SK-N-SH (cell line): ENCODE measurements around the gene ANKRD52. TPM values are rescaled to one million over a fixed set of nuclear protein-coding genes. Genes with fewer than 3 reads are reported as not detected.
A peak's percentile ranks its signal among the peaks of the same experiment; 100 is the strongest.

Source experiments
- CTCF ChIA-PET: fragments of 300-600, 350-600 bp; formaldehyde crosslinking; extraction: SDS; loops from one replicate; lab custom pipeline; 2021; lab: Yijun Ruan, JAX
- POLR2A ChIA-PET: fragments of 350-600 bp; sonication (Branson Sonifier 250); formaldehyde crosslinking; extraction: SDS; loops from one replicate; lab custom pipeline; 2020; ENCODE audit warnings: antibody characterized with exemption, inconsistent platforms; lab: Yijun Ruan, JAX
- DNase-seq: peaks from one replicate; pipeline ENCODE4 v3.0.0; 2012
- H2AFZ ChIP-seq: fragments of 200-600 bp; sonication (generic); 2 replicates; pipeline ENCODE4 v1.8.1; 2016; ENCODE audit warnings: antibody characterized with exemption, mild to moderate bottlenecking, low read depth
- H3F3A ChIP-seq: fragments of 200-600 bp; sonication (generic); replicated peaks from 2 replicates; pipeline ENCODE3; 2016; ENCODE audit warnings: antibody characterized with exemption, mild to moderate bottlenecking; ENCODE audit not compliant: insufficient read depth
- H3K27ac ChIP-seq, 2 experiments: fragments of 200-500 bp in 1 of 2; fragments of 200-600 bp in 1 of 2; sonication (Bioruptor generic) in 1 of 2; sonication (generic), shearing (Covaris generic) in 1 of 2; 2 replicates each; pipeline versions ENCODE4 v1.5.1 to v1.6.1; 2014 to 2016; ENCODE audit warnings: low read depth in 2 of 2, inconsistent platforms in 1 of 2, low read length in 1 of 2, mild to moderate bottlenecking in 1 of 2, mixed read lengths in 1 of 2
- H3K27me3 ChIP-seq: fragments of 200-600 bp; sonication (generic), shearing (Covaris generic); 2 replicates; pipeline ENCODE4 v1.6.1; 2016; ENCODE audit warnings: mixed run types; ENCODE audit not compliant: insufficient read depth
- H3K36me3 ChIP-seq, 2 experiments: fragments of 200-500 bp in 1 of 2; fragments of 200-600 bp in 1 of 2; sonication (Bioruptor generic) in 1 of 2; sonication (generic) in 1 of 2; replicated peaks in 1 of 2; 2 replicates each; pipeline versions ENCODE3 to v1.5.1; 2014 to 2016; ENCODE audit warnings: low read length in 1 of 2, mild to moderate bottlenecking in 1 of 2; ENCODE audit not compliant: insufficient read depth in 2 of 2, control insufficient read depth in 1 of 2
- H3K4me1 ChIP-seq, 2 experiments: fragments of 200-500 bp in 1 of 2; fragments of 200-600 bp in 1 of 2; sonication (Bioruptor generic) in 1 of 2; sonication (generic), shearing (Covaris generic) in 1 of 2; 2 replicates each; pipeline versions ENCODE4 v1.5.1 to v1.6.1; 2014 to 2016; ENCODE audit warnings: low read depth in 1 of 2, low read length in 1 of 2, mixed run types in 1 of 2; ENCODE audit not compliant: insufficient read depth in 2 of 2, control insufficient read depth in 1 of 2
- H3K4me2 ChIP-seq: fragments of 200-600 bp; sonication (generic), shearing (Covaris generic); 2 replicates; pipeline ENCODE4 v1.6.1; 2017; ENCODE audit warnings: mixed run types
- H3K4me3 ChIP-seq, 2 experiments: fragments of 200-500 bp in 1 of 2; fragments of 200-600 bp in 1 of 2; sonication (Bioruptor generic) in 1 of 2; sonication (generic), shearing (Covaris generic) in 1 of 2; 2 replicates each; pipeline versions ENCODE4 v1.5.1 to v1.8.1; 2014 to 2016; ENCODE audit warnings: low read depth in 2 of 2, inconsistent platforms in 1 of 2, low read length in 1 of 2, mild to moderate bottlenecking in 1 of 2, mixed read lengths in 1 of 2, moderate library complexity in 1 of 2
- H3K79me2 ChIP-seq: fragments of 200-600 bp; sonication (generic); 2 replicates; pipeline ENCODE4 v1.8.1; 2017; ENCODE audit warnings: mild to moderate bottlenecking; ENCODE audit not compliant: insufficient read depth
- H3K9ac ChIP-seq: fragments of 200-600 bp; sonication (generic); 2 replicates; pipeline ENCODE4 v1.6.1; 2017; ENCODE audit warnings: mixed run types
- H3K9me2 ChIP-seq: fragments of 200-600 bp; sonication (generic); 2 replicates; pipeline ENCODE4 v1.6.1; 2017; ENCODE audit warnings: mixed run types
- H3K9me3 ChIP-seq: fragments of 200-600 bp; sonication (generic); 2 replicates; pipeline ENCODE4 v1.6.1; 2017; ENCODE audit warnings: mixed run types, mild to moderate bottlenecking, moderate library complexity
- H4K20me1 ChIP-seq: fragments of 200-600 bp; sonication (generic); 2 replicates; pipeline ENCODE4 v1.6.1; 2017; ENCODE audit warnings: mild to moderate bottlenecking, mixed run types; ENCODE audit not compliant: insufficient read depth
- ELF1 ChIP-seq: IDR thresholded peaks from 2 replicates; pipeline ENCODE4 v1.4.0; 2012
- EP300 ChIP-seq, 2 experiments: IDR thresholded peaks; 2 replicates each; pipeline versions ENCODE4 v1.4.0 to v1.6.1; 2012; ENCODE audit warnings: borderline replicate concordance in 1 of 2, low read depth in 1 of 2, low read length in 1 of 2
- FOXJ3 ChIP-seq: sonication (generic); formaldehyde crosslinking; IDR thresholded peaks from 2 replicates; pipeline ENCODE4 v1.5.1; 2020; ENCODE audit warnings: mild to moderate bottlenecking, missing genetic modification reagents
- GABPA ChIP-seq: IDR thresholded peaks from 2 replicates; pipeline ENCODE4 v1.4.0; 2012; ENCODE audit warnings: low read depth, mild to moderate bottlenecking
- GATA2 ChIP-seq: sonication (generic); formaldehyde crosslinking; IDR thresholded peaks from 2 replicates; pipeline ENCODE4 v1.5.0; 2020; ENCODE audit warnings: mild to moderate bottlenecking, missing genetic modification reagents
- JUND ChIP-seq: IDR thresholded peaks from 2 replicates; pipeline ENCODE4 v1.4.0; 2012
- MEF2A ChIP-seq: IDR thresholded peaks from 2 replicates; pipeline ENCODE4 v1.4.0; 2012; ENCODE audit warnings: low read depth, borderline replicate concordance
- RAD21 ChIP-seq: IDR thresholded peaks from 2 replicates; pipeline ENCODE4 v1.6.1; 2012; ENCODE audit warnings: mild to moderate bottlenecking, low read length
- RXRA ChIP-seq: IDR thresholded peaks from 2 replicates; pipeline ENCODE4 v1.4.0; 2012; ENCODE audit warnings: low read depth, mild to moderate bottlenecking, borderline replicate concordance
- TAF1 ChIP-seq: IDR thresholded peaks from 2 replicates; pipeline ENCODE4 v1.6.1; 2012; ENCODE audit warnings: low read depth, mild to moderate bottlenecking, low read length, moderate library complexity, borderline replicate concordance
- TCF12 ChIP-seq: IDR thresholded peaks from 2 replicates; pipeline ENCODE4 v1.4.0; 2012
- TEAD4 ChIP-seq: IDR thresholded peaks from 2 replicates; pipeline ENCODE4 v1.4.0; 2012; ENCODE audit warnings: mild to moderate bottlenecking, borderline replicate concordance; ENCODE audit not compliant: insufficient read depth
- WGBS: methylation state at CpG from one replicate; pipeline ENCODE4 v1.1.6; 2017; ENCODE audit warnings: low lambda C conversion rate; 5-methylcytosine and 5-hydroxymethylcytosine counted together
- polyA plus RNA-seq, 3 experiments: library from polyadenylated mRNA; depleted of rRNA; stranded (reverse); fragments of >200 nt; gene quantifications; 2 replicates each; pipeline ENCODE4 v1.2.3, GENCODE V29; 2012
- TF ChIP-seq, protein P1 (sequence below): IDR thresholded peaks from 2 replicates; pipeline ENCODE4 v1.4.0; 2012; ENCODE audit warnings: low read depth, borderline replicate concordance
- TF ChIP-seq, protein P2 (sequence below): IDR thresholded peaks from 2 replicates; pipeline ENCODE4; 2012
- TF ChIP-seq, protein P3 (sequence below): fragments of 150-350 bp; IDR thresholded peaks from 2 replicates; pipeline ENCODE4 v1.6.1; 2017; ENCODE audit warnings: antibody characterized with exemption, low read length, low read depth, borderline replicate concordance
- TF ChIP-seq, protein P4 (sequence below): IDR thresholded peaks from 2 replicates; pipeline ENCODE4 v1.4.0; 2012; ENCODE audit warnings: low read depth
- TF ChIP-seq, protein P5 (sequence below): fragments of 150-350 bp; IDR thresholded peaks from 2 replicates; pipeline ENCODE4 v1.6.1; 2016; ENCODE audit warnings: mild to moderate bottlenecking, low read depth, low read length
- TF ChIP-seq, protein P6 (sequence below): IDR thresholded peaks from 2 replicates; pipeline ENCODE4 v1.4.0; 2012; ENCODE audit warnings: low read depth, borderline replicate concordance

Gene ANKRD52
- polyA plus RNA-seq, 1 of the 3 experiments (the other 2 are of a cell fraction) = 23.4 TPM

DNA sequence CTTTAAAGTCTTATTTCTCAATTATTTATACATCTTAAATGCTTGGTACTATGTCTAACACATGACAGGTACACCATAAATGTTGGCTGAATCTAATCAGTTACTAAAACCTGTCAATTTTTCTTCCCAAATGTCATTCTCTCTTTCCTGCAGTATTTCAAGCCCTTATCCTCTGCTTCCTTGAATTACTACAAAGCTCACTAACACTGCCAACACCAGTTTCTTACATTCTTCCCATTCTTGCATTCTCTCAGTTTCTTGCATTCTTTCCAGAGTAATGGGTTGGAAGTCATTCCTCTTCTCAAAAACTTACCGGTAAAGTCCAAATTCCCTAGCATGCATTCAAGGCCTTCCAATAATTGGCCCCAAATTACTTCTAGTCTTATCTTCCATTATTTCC is 59.3 kb downstream of the ANKRD52 start:
- H3K27ac ChIP-seq = peak overlapping the region in 1 of 2 experiments; percentile 29; a peak in 2 of 4 replicates
- TF ChIP-seq GABPA = no peak
- no peak for TF ChIP-seq MEF2A
- TF ChIP-seq, protein P1, sequence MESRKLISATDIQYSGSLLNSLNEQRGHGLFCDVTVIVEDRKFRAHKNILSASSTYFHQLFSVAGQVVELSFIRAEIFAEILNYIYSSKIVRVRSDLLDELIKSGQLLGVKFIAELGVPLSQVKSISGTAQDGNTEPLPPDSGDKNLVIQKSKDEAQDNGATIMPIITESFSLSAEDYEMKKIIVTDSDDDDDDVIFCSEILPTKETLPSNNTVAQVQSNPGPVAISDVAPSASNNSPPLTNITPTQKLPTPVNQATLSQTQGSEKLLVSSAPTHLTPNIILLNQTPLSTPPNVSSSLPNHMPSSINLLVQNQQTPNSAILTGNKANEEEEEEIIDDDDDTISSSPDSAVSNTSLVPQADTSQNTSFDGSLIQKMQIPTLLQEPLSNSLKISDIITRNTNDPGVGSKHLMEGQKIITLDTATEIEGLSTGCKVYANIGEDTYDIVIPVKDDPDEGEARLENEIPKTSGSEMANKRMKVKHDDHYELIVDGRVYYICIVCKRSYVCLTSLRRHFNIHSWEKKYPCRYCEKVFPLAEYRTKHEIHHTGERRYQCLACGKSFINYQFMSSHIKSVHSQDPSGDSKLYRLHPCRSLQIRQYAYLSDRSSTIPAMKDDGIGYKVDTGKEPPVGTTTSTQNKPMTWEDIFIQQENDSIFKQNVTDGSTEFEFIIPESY = no peak
- TF ChIP-seq TEAD4 = peak; percentile 57; the same call in 1 of the 2 replicates
- TF ChIP-seq, protein P2, sequence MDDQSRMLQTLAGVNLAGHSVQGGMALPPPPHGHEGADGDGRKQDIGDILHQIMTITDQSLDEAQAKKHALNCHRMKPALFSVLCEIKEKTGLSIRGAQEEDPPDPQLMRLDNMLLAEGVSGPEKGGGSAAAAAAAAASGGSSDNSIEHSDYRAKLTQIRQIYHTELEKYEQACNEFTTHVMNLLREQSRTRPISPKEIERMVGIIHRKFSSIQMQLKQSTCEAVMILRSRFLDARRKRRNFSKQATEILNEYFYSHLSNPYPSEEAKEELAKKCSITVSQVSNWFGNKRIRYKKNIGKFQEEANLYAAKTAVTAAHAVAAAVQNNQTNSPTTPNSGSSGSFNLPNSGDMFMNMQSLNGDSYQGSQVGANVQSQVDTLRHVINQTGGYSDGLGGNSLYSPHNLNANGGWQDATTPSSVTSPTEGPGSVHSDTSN = peak; percentile 72
- TF ChIP-seq TCF12 = peak; percentile 67
- TF ChIP-seq GATA2 = no peak
- peak; percentile 20; the same call in 1 of the 2 replicates for TF ChIP-seq JUND
- peak in 1 of 2 experiments; percentile 43; a peak in 1 of 4 replicates for TF ChIP-seq EP300 (IDR thresholded peaks at IDR 0.05; ENCODE audit: borderline replicate concordance in 1 of 2, low read depth in 1 of 2, low read length in 1 of 2)
- no peak for TF ChIP-seq RXRA
- H3K4me1 ChIP-seq = peaks cover 0 to 14% of the 10 kb centered on the region in 2 experiments; a peak in 1 of 4 replicates
- no peak for DNase-seq
- ChIA-PET POLR2A (interaction anchor here (0.7 kb wide), 1 partner anchor 100 kb away, joined by 3 read pairs; no protein-coding TSS in a partner anchor), CTCF (interaction anchor here (1.2 to 6.6 kb wide), 2 partner anchors 10 to 145 kb away, joined by 3 to 37 read pairs; partner anchors contain the start of gene SMARCC2)
- no peaks in the 10 kb centered on the region for H3K27me3 ChIP-seq
- no peak overlapping the region for H3K9ac ChIP-seq
- H4K20me1 ChIP-seq = no peaks in the 10 kb centered on the region
- no peak overlapping the region for H3K4me3 ChIP-seq
- H3K36me3 ChIP-seq = no peaks in the 10 kb centered on the region
- no peak overlapping the region for H2AFZ ChIP-seq
- no peaks in the 10 kb centered on the region for H3K79me2 ChIP-seq
- no peaks in the 10 kb centered on the region for H3K9me2 ChIP-seq
- H3K9me3 ChIP-seq = no peaks in the 10 kb centered on the region
- H3K4me2 ChIP-seq = no peak overlapping the region
- H3F3A ChIP-seq = peaks cover 30% of the 10 kb centered on the region
- WGBS = 32% methylated on average over 1 of the region's 1 CpG

DNA sequence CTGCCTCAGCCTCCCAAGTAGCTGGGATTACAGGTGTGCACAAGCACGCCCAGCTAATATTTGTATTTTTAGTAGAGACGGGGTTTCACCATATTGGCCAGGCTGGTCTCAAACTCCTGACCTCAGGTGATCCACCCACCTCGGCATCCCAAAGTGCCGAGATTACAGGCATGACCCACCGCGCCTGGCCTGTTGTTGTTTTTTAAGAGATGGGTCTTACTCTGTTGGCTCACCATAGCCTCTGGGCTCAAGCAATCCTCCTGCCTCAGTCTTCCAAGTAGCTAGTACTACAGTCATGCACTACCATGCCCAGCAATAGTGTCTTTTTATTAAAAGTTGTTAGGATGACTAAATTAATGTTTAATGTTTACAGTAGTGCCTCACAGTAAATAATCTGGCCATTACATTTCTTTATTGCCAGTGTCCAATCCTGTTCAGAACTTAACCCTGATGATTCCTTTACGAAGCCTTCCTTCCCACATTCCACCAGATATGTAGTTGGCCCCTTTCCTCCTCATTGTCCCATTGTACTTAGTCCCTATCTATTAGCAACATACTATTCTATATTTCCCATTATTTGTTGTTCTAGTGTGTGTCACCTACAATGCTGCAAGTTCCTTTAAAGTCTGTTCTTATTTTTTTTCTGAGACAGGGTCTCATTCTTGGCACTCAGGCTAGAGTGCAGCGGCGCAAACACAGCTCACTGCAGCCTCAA is 60.1 kb downstream of the ANKRD52 start:
- 93% methylated on average over 8 of the region's 9 CpGs for WGBS
- Histone ChIP-seq H3K36me3 (no peaks in the 10 kb centered on the region), H2AFZ (no peak overlapping the region), H3K9me3 (no peaks in the 10 kb centered on the region), H3K4me2 (no peak overlapping the region; the same call in 1 of the 2 replicates), H3K27ac (peak overlapping the region in 1 of 2 experiments; percentile 77; a peak in 2 of 4 replicates), H4K20me1 (no peaks in the 10 kb centered on the region), H3K4me1 (peaks cover 0 to 14% of the 10 kb centered on the region in 2 experiments; a peak in 1 of 4 replicates), H3F3A (peaks cover 35% of the 10 kb centered on the region), H3K79me2 (no peaks in the 10 kb centered on the region), H3K9ac (no peak overlapping the region), H3K9me2 (no peaks in the 10 kb centered on the region), H3K27me3 (no peaks in the 10 kb centered on the region), H3K4me3 (no peak overlapping the region)
- ChIA-PET CTCF (interaction anchor here (1.2 to 6.6 kb wide), 2 partner anchors 9 to 146 kb away, joined by 3 to 37 read pairs; partner anchors contain the start of gene SMARCC2), POLR2A (interaction anchor here (0.7 kb wide), 1 partner anchor 100 kb away, joined by 3 read pairs; no protein-coding TSS in a partner anchor)
- no peak for DNase-seq
- TF ChIP-seq, protein P3, sequence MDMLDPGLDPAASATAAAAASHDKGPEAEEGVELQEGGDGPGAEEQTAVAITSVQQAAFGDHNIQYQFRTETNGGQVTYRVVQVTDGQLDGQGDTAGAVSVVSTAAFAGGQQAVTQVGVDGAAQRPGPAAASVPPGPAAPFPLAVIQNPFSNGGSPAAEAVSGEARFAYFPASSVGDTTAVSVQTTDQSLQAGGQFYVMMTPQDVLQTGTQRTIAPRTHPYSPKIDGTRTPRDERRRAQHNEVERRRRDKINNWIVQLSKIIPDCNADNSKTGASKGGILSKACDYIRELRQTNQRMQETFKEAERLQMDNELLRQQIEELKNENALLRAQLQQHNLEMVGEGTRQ = no peak
- TF ChIP-seq FOXJ3 (CRISPR knock-in tag) (no peak), GABPA (no peak), TAF1 (no peak), ELF1 (no peak), RAD21 (no peak), JUND (no peak), RXRA (no peak), MEF2A (no peak)
- TF ChIP-seq, protein P4, sequence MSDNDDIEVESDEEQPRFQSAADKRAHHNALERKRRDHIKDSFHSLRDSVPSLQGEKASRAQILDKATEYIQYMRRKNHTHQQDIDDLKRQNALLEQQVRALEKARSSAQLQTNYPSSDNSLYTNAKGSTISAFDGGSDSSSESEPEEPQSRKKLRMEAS = no peak
- TF ChIP-seq, protein P5, sequence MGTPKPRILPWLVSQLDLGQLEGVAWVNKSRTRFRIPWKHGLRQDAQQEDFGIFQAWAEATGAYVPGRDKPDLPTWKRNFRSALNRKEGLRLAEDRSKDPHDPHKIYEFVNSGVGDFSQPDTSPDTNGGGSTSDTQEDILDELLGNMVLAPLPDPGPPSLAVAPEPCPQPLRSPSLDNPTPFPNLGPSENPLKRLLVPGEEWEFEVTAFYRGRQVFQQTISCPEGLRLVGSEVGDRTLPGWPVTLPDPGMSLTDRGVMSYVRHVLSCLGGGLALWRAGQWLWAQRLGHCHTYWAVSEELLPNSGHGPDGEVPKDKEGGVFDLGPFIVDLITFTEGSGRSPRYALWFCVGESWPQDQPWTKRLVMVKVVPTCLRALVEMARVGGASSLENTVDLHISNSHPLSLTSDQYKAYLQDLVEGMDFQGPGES = no peak
- TF ChIP-seq, protein P2 = no peak
- TF ChIP-seq, protein P6, sequence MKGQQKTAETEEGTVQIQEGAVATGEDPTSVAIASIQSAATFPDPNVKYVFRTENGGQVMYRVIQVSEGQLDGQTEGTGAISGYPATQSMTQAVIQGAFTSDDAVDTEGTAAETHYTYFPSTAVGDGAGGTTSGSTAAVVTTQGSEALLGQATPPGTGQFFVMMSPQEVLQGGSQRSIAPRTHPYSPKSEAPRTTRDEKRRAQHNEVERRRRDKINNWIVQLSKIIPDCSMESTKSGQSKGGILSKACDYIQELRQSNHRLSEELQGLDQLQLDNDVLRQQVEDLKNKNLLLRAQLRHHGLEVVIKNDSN = no peak
